HFF-Myc (cell line): ENCODE data around the gene TBC1D14.

ENCODE experiments used
- DNase-seq: peaks from one replicate; pipeline ENCODE4 v3.0.0-alpha.2; 2011; ENCODE audit warnings: low read depth; ENCODE audit errors: extremely low read depth
- H3K4me3 ChIP-seq: replicated peaks from 2 replicates; pipeline ENCODE4 v1.5.1; 2011; ENCODE audit warnings: low read depth, mild to moderate bottlenecking, control low read depth, low read length
- CTCF ChIP-seq: IDR thresholded peaks from 2 replicates; pipeline ENCODE4 v1.5.1; 2012; ENCODE audit warnings: mild to moderate bottlenecking, low read depth, low read length, control low read depth; ENCODE audit errors: missing control alignments

TBC1D14 gene

GRCh38 chr4:6937754-6938153 is 28.1 kb downstream of the TBC1D14 start:
- TF ChIP-seq CTCF, result no peak
- no peak overlapping the region for H3K4me3 ChIP-seq
- no peak for DNase-seq

- TF ChIP-seq CTCF, result no peak
- H3K4me3 ChIP-seq, result no peak overlapping the region
- DNase-seq, result no peak
These were observed 28.6 kb downstream of the TBC1D14 start for GRCh38 chr4:6938237-6938636.

DNA sequence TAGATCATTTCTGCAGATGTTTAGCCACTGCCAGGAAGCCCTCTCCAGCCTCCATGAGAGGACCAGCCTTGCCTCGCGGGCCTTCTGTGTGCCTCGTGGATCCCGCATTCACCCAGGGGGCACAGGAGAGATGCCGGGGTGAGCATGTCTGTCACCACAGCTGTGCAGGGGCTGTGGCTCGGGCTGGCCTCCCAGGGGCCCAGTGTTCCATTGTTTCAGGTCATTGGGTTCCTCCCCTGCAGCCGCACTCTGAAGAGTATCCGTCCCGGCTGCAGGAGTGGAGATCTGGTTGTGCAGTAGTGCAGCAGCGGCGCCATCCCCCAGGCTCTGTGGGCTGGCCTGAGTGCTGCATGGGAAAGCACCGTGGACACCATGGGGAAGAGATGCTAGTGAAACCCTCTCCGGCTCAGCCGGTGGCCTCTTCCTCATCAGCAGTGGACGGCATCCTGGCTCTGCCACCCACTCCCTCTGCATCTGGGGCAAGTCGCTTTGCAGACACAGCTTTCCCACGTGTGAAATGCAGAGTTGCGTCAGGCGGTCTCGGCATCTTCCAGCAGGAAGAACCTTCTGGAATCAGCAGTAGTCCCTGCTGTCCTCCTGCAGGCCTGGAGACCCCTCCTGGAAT is 29.1 kb downstream of the TBC1D14 start:
- no peak for TF ChIP-seq CTCF
- no peak overlapping the region for H3K4me3 ChIP-seq
- no peak for DNase-seq

- DNase-seq, result no peak
- no peak for TF ChIP-seq CTCF
- H3K4me3 ChIP-seq, result no peak overlapping the region
These were observed 30.4 kb downstream of the TBC1D14 start for GRCh38 chr4:6939761-6940743.

DNA sequence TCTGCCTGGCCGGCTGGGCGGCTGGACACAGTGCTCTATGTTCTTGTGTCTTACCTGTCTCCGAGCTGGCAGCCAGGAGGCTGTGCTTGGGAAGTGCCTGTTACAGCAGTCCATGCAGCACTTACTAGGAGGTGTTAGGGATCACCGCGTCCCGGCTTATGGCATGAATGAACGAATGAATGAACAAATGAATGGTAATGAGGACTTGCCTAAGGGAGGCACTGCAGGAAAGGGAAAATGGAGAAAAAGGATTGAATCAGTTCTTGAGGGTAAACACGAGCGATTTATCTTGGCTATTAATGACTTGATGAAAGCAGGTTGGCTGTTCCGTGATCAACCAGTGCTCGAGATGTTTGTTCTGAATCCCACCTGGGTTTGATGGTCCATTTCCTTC is 31.1 kb downstream of the TBC1D14 start:
- DNase-seq, result no peak
- no peak overlapping the region for H3K4me3 ChIP-seq
- TF ChIP-seq CTCF, result no peak

DNA sequence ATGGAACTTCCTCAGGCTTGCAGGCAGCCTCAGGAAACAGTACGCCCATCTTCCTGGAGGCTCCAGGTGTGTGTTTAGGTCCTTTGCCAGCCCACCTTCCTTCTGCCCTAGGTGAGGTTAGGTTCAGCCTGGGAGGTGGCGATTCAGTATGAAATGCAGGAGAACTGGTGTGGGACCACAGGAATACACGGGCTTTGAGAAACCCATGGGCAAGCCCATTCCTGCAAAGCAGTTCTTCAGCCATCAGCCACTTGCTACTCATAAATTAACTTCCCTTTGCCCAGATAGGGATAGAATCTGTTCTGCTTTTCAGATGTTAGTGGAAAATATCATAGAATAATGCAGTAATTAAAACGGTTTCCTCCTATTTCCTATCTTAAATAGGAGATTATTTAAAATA is 32.2 kb downstream of the TBC1D14 start:
- DNase-seq, result no peak
- no peak overlapping the region for H3K4me3 ChIP-seq
- TF ChIP-seq CTCF, result no peak
